GM15510 (cell line): ENCODE measurements around the gene PTPRO.

Source experiments
- POLR2A ChIP-seq: IDR thresholded peaks from 3 replicates; pipeline ENCODE4 v1.6.1; 2011; ENCODE audit warnings: borderline replicate concordance; ENCODE audit not compliant: insufficient read length; ENCODE audit errors: extremely low read depth

Gene PTPRO

DNA sequence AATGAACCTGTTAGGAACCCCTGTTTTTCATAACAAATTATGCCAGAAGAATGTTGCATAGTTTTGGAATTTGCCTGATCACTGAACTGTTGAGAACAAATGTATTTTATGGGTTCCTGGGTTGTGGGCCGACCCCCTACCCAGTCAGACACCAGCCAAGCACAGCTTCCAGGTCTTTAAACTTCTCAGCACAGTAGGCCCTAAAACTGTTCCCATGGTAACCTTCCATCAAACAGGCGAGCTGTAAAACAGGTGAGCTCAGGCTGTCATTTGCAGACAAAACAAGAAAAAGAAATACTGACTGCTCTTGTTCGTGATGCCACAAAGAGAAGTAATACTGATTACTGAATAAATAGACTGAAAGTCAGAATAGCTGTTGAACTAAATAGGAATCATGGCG lies 147.0 kb downstream of the PTPRO start:
- TF ChIP-seq POLR2A: no peak

DNA sequence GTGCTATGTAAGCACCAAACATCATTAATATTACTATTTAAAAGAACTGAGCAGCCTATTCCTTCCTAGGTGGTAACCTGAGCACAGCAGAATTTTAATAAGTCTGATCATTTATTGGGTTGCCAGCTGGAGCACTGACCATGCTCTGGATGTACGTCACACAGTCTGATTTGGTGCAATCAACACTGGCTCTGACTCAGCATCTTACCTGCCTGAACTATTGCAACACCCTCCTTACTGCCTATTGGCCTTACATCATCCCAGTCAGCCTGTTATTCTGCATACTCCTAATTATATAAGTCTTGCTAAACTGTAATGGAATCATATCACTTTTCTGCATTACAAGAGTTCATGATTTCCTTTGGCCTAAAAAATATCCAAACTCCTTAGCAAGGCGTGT lies 149.7 kb downstream of the PTPRO start:
- no peak for TF ChIP-seq POLR2A

DNA sequence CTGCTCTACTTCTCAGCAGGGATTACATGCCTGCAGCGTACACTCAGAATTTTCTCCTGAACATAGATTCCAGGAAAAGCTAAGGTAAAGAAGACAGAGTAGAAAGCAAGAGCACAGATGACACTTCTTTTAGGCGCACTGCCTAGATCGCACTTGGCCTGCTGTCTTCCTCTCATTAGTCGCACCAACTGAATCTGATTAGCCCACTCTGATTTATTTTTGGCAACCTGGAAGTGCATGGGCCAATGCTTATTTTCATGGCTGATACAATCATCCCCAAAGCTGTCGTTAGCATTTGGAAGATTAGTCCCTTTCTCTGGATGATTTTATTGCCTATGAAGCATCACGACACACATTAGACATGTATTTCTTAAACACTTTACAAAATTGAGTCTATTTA lies 152.5 kb downstream of the PTPRO start:
- no peak for TF ChIP-seq POLR2A

DNA sequence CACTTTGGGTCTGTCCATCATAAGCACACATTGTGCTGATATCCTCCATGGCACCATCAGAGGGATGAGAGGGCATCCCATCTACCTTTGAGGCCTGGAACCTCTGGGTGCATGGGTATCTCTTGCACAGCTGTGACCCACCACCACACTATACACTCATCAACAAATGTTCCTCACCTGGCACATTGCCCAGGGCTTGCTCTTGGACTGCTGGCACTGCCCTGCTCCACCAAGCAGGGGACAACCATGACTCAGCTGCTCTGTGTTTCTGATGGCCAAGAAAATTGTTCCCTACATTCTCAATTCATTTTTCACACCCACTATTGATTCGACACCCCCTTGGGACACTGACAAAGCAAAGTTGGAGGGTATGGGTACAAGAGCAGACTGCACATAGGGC lies 155.5 kb downstream of the PTPRO start:
- TF ChIP-seq POLR2A: no peak

DNA sequence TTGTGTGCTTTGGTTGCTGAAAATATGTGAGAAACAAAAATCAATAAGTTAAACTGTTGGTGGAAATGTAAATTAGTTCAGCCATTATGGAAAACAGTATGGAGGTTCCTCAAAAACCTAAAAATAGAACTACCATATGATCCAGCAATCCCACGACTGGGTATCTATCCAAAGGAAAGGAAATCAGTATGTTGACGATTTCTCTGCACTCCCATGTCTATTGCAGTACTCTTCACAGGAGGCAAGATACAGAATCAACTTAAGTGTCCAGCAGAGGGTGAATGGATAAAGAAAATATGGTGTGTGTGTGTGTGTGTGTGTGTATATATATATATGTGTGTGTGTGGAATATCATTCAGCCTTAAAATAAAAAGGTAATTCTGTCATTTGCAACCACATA lies 159.5 kb downstream of the PTPRO start:
- TF ChIP-seq POLR2A: no peak

DNA sequence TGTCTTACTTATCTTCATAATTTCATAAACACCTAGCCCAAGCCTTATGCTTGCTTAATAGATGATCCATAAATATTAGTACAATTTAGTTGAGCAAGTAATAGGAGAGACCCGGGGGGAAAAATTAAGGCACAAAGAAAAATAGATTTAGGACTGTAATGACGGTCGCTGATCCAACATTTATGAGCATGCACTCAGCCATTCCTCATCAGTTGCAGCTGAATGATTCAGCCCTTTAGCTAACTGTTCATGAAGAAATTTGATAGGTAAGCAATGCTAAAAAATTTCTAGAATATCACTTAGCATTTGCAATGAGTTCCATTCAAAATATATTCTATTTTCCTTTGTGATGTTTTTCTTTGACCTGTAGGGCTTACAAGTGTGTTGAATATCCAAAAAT lies 163.2 kb downstream of the PTPRO start:
- no peak for TF ChIP-seq POLR2A

DNA sequence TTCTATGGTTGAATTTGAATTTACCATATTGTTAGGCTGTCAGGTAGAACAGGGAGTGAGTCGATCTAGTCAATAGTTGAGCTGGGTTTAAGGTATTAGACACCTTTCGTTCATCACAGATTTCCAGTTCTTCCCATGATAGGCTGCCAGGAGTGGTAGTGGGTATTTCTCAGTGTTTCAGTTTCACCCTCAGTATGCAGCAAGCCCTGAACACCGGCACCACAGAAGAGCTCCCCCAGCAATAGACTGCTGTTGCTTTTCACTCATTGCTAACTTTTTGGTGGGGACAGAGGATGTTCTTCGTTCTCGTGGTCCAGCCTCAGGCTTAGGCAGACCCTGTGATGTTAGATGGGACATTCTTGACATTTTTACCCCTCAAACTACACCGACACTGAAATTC lies 164.6 kb downstream of the PTPRO start:
- TF ChIP-seq POLR2A: no peak

DNA sequence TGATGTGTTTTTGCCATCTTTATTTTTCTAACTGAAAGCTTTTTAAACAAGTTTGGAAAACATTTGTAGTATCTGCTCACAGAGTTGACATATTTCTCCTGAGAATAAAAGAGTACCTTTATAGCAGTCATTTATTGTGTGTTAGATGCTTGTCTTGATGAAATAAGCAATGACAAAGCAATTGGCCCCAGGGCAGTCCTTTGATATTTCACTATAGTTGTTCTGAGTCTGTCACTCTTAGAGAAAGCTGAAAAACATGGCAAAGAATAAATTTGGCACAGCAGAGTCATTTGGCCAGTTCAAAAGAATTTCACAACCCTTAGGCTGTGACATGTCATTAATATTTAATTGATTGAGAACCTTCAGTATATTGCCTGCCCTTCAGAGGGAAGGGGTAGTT lies 166.2 kb downstream of the PTPRO start:
- no peak for TF ChIP-seq POLR2A

DNA sequence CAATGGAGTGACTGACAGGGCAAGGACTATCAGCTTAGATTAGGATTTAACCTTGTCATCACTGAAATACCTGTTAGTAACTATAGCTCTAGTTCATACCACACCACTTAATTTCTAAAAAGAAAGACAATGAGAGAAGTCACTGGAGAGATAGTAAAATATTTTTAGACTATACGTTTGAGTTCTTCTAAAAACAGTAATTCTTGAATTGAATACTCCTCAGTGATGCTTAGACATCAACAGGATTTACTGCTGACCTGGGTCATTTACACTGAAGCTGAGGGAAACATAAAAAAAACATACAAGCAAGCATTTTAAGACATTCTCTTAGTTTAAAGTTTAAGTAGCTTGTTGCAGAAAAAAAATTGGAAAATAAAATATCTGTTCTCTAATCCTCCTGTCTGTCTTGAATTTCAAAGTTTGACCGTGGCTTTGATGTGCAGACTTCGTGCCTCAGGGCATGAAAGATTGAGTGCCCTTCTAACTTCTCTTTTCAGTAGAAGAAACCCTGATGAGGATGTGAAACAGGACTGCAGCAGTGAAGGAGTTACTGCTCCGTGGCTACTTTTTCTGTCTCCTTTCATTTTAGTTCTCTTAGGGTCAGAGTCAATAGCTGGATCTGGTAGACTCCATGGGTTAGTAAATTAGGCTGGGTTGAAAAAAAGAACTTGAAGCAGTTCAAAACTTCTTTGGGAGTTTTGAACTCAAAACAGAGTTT lies 172.2 kb downstream of the PTPRO start:
- no peak for TF ChIP-seq POLR2A

DNA sequence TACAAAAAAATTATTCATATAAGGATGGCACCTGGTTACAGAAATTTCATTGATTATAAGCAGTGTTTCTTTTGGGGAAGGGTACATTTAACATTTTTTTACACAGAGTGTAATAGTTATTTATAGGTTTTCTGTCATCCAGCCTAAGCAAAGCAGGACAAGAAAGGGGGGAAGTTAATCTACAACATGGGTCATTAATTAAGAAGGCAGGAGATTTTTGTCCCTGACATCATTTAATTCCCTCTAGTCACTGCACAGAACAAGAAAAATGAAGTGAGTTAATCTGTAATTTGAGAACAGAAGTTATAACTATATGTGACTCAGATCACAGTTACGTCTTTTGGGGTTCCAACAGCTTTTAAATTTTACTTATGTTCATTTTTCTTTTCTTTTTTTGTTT lies 173.4 kb downstream of the PTPRO start:
- no peak for TF ChIP-seq POLR2A

DNA sequence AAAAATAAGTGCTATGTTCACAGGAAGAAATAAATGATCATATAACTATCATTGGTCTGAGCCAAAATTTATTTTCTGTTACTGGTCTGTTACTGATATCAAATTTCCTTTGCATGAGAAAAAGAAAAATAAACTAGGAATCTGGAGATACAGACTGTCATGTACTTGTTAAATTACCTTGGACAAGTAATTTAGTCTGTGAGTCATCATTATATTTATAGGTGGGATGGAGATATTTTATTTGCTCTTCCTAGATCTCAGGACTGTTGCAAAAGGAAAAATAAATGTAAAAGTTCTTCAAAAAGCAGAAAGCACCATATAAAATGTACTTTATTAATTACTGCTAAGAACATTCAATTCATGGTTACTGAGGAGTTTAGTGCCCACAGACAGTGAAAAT lies 174.4 kb downstream of the PTPRO start:
- no peak for TF ChIP-seq POLR2A

DNA sequence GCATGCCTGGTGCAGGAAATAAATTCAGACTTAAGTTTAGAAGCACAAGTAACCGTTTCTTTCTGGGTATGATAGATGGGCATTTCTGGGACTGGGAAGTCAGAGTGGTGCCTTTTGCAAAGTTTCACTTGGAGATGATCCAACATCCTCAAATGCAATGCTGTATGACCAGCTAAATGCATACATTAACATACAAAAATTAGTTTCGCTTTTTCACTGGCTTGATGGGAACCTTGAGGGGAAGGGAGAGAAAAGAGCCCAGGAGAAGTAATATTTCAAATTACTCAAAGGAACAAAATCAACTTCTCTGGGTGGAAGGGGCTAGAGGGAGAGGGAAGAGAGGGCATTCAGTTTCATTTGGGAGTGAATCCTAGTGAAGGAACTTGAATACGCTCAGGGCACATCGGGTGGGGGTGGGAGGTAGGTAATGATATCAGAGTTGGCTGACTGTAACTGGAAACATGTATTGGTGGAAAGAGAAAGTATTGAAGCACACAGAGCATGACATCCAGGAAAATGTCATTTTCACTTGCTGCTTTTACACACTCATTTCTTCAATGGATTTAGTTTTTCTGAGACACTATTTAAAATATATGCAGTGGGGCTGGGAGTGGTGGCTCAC lies 175.5 kb downstream of the PTPRO start:
- TF ChIP-seq POLR2A: no peak

DNA sequence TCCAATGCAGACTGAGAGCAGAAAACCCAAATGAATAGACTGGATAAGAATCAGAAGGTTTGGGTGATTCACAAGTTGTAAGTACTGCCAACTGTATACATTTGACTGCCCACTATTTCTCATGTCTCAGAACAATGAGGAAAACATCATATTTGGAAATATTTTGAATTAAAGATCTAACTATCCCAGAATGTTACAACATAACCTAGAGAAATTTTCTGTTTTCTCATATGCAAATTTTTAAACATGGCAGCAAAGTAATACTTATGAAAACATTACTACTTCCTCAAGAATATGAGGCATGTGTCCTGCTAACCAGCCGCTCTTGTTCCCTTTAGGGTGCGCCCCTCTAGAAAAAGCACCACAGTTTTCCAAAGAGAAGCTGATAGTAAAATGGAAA lies 179.9 kb downstream of the PTPRO start:
- TF ChIP-seq POLR2A: no peak

DNA sequence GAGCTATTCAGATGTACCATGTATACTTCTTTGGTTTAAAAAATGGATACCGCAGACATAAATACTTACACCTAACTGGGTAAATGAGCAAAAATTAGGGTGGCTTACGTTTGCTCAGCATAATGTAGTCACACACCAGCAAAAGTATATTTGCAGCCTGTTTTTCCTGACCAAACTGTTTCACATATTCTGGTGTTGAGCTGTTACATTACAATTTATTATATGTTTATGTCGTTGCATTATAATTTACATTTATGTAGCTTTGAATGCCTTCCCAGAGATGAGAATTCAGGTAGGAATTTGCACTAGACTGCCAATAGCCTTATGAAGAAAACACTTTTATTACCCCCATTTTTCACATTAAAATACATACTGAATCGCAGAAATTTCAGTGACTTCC lies 183.3 kb downstream of the PTPRO start:
- no peak for TF ChIP-seq POLR2A

DNA sequence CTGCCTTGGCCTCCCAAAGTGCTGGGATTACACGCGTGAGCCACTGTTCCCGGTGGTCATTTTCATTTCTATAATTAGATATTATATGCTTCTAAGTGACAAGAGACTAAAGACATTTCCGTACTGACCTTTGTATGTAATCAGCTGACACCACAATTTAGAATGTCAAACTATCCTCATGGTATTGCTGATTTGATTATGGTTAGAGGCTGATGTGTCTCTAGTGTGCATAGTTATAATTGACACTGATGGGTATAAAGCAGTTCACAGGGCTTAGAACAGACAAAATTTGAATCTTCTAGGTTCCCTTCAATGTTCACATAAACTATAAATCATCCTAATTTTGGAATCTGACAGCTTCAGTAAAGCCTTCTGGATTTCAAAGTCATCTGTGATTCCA lies 192.7 kb downstream of the PTPRO start:
- TF ChIP-seq POLR2A: no peak

DNA sequence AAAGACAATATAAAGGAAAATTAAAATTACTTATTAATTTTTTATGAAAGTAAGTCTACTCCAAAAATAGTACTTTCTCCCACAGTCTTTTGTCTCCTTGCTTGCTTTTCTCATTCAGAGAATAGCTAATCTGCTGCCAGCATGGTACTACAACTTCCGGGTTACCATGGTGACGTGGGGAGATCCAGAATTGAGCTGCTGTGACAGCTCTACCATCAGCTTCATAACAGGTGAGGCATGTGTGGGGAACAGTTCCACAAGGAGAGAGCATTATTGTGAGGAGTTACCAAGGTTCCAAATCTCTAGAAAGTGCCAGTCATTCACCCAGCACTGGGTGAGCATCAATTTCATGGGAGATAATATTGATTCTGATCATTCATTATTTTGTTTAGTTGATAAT lies 197.8 kb downstream of the PTPRO start:
- TF ChIP-seq POLR2A: no peak

DNA sequence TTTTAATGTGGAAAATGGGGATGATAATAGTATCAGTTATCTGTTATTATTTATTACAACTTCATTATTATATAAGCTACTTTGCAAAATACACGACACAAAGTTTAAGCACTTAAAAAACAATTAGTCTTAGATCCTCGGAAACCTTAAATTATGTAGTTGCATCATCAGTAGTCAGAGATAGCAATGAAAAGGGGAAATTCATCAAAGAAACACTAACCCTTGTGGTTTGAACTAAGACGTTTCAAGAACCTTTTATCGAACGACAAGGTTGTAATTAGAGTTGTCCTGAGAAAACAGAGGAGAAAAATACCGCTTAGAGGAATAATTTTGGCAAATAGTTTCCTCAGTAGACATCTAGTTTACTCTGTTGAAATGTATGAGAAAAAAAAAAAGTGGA lies 198.5 kb downstream of the PTPRO start:
- no peak for TF ChIP-seq POLR2A

DNA sequence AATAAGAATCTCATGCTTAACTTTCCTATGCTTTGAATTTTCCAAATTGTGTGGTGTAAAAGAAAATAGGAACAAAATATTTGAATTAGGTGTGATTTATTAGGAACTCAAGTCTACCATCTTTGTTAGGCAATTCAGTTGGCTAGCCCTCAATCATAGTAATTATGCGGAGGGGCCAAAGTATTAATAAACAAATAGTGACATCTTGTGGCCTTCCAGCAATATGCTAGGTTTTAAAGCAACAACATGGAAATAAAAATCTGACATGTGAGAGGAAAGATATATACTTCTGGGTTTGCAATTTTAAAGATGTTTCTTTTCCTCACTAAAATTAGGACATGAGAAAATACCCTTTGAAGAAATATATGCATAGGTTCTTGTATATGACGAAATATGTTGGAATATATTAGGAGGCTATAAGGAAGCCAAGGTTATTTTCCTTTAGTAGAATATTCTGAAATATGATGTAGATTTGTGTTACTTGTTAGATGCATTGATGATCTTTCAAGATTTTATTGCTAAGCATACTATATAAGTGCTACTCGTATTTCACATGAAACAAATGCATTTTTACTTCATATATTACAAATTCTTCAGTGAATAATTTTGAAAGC lies 200.4 kb downstream of the PTPRO start:
- no peak for TF ChIP-seq POLR2A
